Measurements from ENCODE around the gene ETF1. TPM values are rescaled to one million over a fixed set of nuclear protein-coding genes. Genes with fewer than 3 reads are reported as not detected.

ETF1 gene
- total and polyA plus RNA-seq, 2 donors (not counting 1 experiment from before 2014, with no cell fraction given) = 10.2 to 50.5 TPM

DNA sequence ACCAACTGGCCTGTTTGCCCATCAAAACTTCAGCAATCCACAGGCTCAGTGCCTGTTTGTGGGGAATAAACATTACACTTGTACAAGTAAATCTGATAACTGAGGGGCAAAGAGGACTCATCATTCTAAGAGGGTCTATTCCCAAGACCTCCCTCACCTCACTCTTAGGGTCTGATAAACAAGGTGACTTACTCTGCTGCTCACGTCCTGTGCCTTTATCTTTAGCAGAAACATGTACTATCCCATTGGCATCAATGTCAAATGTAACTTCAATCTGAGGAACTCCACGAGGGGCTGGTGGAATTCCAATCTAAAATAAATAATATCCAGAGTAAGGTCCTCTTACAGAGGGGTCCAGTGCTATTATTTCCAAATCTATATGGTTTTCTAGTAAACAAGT lies 14.6 kb upstream of the ETF1 start:
- DNase-seq (no peak), ATAC-seq (ENCODE audit: low read depth) (no peak)
- Histone ChIP-seq H3K4me2 (replicated peaks; ENCODE audit: low read depth, low read length, poor library complexity, severe bottlenecking) (no peak overlapping the region), H3K9ac (ENCODE audit: low read length) (no peak overlapping the region), H3K36me3 (replicated peaks in 1 of 2; ENCODE audit: control extremely low read depth in 1 of 2, control insufficient read depth in 1 of 2, extremely low read depth in 1 of 2, insufficient read depth in 2 of 2, low read length in 1 of 2) (peaks cover 27 to 75% of the 10 kb centered on the region in 2 experiments), H3K4me3 (ENCODE audit: control extremely low read depth in 1 of 5, extremely low read depth in 1 of 5, insufficient read depth in 1 of 5, low read depth in 2 of 5, low read length in 4 of 5) (no peak overlapping the region), H3K79me2 (ENCODE audit: control insufficient read depth, insufficient read depth, low read length) (peaks cover 3% of the 10 kb centered on the region), H3K27ac (ENCODE audit: low read length in 2 of 2) (no peak overlapping the region), H3K27me3 (replicated peaks in 1 of 4; ENCODE audit: control extremely low read depth in 1 of 4, control insufficient read depth in 3 of 4, insufficient read depth in 4 of 4, low read length in 3 of 4) (no peaks in the 10 kb centered on the region), H4K20me1 (ENCODE audit: control insufficient read depth, insufficient read depth, low read length, poor library complexity, severe bottlenecking) (peaks cover 7% of the 10 kb centered on the region), H3K9me3 (ENCODE audit: control extremely low read depth in 1 of 3, control insufficient read depth in 2 of 3, insufficient read depth in 1 of 3, low read length in 2 of 3) (no peaks in the 10 kb centered on the region), H2AFZ (ENCODE audit: insufficient read depth, low read depth, low read length, poor library complexity, severe bottlenecking) (no peak overlapping the region), H3K4me1 (ENCODE audit: control insufficient read depth in 2 of 2, insufficient read depth in 2 of 2, low read length in 2 of 2) (no peaks in the 10 kb centered on the region)
- no peak overlapping the region for H3K4me3 Mint-ChIP-seq
- no peak overlapping the region for H3K27ac Mint-ChIP-seq
- no peaks in the 10 kb centered on the region for H3K4me1 Mint-ChIP-seq
- intact Hi-C loops (cut with micrococcal nuclease) = no loop called here
- 100% methylated on average over 1 of the region's 2 CpGs for WGBS (ENCODE audit: insufficient coverage)
- ChIA-PET CTCF (interaction anchor here (1.9 kb wide), 1 partner anchor 11 kb away, joined by 9 read pairs; no protein-coding TSS in a partner anchor), POLR2A (no interaction called here)
- H3K9me3 Mint-ChIP-seq (ENCODE audit: insufficient read depth) = no peaks in the 10 kb centered on the region
- TF ChIP-seq, protein P1, sequence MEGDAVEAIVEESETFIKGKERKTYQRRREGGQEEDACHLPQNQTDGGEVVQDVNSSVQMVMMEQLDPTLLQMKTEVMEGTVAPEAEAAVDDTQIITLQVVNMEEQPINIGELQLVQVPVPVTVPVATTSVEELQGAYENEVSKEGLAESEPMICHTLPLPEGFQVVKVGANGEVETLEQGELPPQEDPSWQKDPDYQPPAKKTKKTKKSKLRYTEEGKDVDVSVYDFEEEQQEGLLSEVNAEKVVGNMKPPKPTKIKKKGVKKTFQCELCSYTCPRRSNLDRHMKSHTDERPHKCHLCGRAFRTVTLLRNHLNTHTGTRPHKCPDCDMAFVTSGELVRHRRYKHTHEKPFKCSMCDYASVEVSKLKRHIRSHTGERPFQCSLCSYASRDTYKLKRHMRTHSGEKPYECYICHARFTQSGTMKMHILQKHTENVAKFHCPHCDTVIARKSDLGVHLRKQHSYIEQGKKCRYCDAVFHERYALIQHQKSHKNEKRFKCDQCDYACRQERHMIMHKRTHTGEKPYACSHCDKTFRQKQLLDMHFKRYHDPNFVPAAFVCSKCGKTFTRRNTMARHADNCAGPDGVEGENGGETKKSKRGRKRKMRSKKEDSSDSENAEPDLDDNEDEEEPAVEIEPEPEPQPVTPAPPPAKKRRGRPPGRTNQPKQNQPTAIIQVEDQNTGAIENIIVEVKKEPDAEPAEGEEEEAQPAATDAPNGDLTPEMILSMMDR (IDR thresholded peaks at IDR 0.05) = no peak
- no peak for TF ChIP-seq EZH2 (IDR thresholded peaks at IDR 0.05; ENCODE audit: borderline replicate concordance, insufficient read depth, low read depth, low read length, poor library complexity, severe bottlenecking)
- H3K27me3 Mint-ChIP-seq = no peaks in the 10 kb centered on the region

DNA sequence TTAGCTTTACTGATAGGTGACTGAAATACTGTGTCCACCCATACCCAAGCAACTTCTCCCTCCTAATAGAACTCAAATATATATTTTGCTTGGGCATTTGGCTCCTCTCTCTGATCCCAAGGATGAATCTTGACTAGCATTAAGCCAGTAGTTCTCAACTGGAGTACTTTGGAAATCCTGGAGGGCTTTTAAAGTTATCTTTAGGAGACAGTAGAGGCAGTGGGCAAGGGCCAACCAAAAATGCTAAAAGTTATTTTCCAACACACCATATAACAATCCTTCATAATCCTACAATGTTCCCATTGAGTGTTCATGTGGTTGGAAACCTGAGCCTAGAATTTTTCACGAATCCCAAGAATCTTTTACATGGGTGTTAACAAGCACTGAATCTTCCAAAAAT lies 11.1 kb upstream of the ETF1 start:
- WGBS (ENCODE audit: insufficient coverage) = no CpG with 5 or more reads among the region's 1 CpG
- Histone ChIP-seq H3K79me2 (ENCODE audit: control insufficient read depth, insufficient read depth, low read length) (peaks cover 6% of the 10 kb centered on the region), H3K9me3 (ENCODE audit: control extremely low read depth in 1 of 3, control insufficient read depth in 2 of 3, insufficient read depth in 1 of 3, low read length in 2 of 3) (no peaks in the 10 kb centered on the region), H3K4me1 (ENCODE audit: control insufficient read depth in 2 of 2, insufficient read depth in 2 of 2, low read length in 2 of 2) (no peaks in the 10 kb centered on the region), H3K27ac (ENCODE audit: low read length in 2 of 2) (no peak overlapping the region), H3K4me2 (replicated peaks; ENCODE audit: low read depth, low read length, poor library complexity, severe bottlenecking) (no peak overlapping the region), H3K36me3 (replicated peaks in 1 of 2; ENCODE audit: control extremely low read depth in 1 of 2, control insufficient read depth in 1 of 2, extremely low read depth in 1 of 2, insufficient read depth in 2 of 2, low read length in 1 of 2) (peaks cover 21 to 48% of the 10 kb centered on the region in 2 experiments), H3K9ac (ENCODE audit: low read length) (no peak overlapping the region), H2AFZ (ENCODE audit: insufficient read depth, low read depth, low read length, poor library complexity, severe bottlenecking) (no peak overlapping the region), H3K4me3 (ENCODE audit: control extremely low read depth in 1 of 5, extremely low read depth in 1 of 5, insufficient read depth in 1 of 5, low read depth in 2 of 5, low read length in 4 of 5) (no peak overlapping the region), H4K20me1 (ENCODE audit: control insufficient read depth, insufficient read depth, low read length, poor library complexity, severe bottlenecking) (peaks cover 4% of the 10 kb centered on the region), H3K27me3 (replicated peaks in 1 of 4; ENCODE audit: control extremely low read depth in 1 of 4, control insufficient read depth in 3 of 4, insufficient read depth in 4 of 4, low read length in 3 of 4) (no peaks in the 10 kb centered on the region)
- POLR2A ChIA-PET = no interaction called here
- CTCF ChIA-PET = interaction anchor here (2.0 kb wide), 1 partner anchor 25 kb away, joined by 6 read pairs; no protein-coding TSS in a partner anchor
- no peak overlapping the region for H3K4me3 Mint-ChIP-seq
- intact Hi-C loops (cut with micrococcal nuclease) = no loop called here
- DNase-seq (no peak), ATAC-seq (ENCODE audit: low read depth) (no peak)
- no peaks in the 10 kb centered on the region for H3K9me3 Mint-ChIP-seq (ENCODE audit: insufficient read depth)
- H3K27me3 Mint-ChIP-seq = no peaks in the 10 kb centered on the region
- H3K27ac Mint-ChIP-seq = no peak overlapping the region
- TF ChIP-seq, protein P1 (IDR thresholded peaks at IDR 0.05) = no peak
- no peak for TF ChIP-seq EZH2 (IDR thresholded peaks at IDR 0.05; ENCODE audit: borderline replicate concordance, insufficient read depth, low read depth, low read length, poor library complexity, severe bottlenecking)
- H3K4me1 Mint-ChIP-seq = no peaks in the 10 kb centered on the region

Measured in B cell (primary cell).